Ureter (tissue), 1 donor: ENCODE data around the gene MELTF. TPM values are rescaled to one million over a fixed set of nuclear protein-coding genes. Genes with fewer than 3 reads are reported as not detected.

Source experiments
- DNase-seq: peaks from one replicate; pipeline ENCODE4 v3.0.0-alpha.2; 2020; ENCODE audit warnings: low spot score
- total RNA-seq: library from RNA; stranded (reverse); gene quantifications from one replicate; pipeline ENCODE4 v1.2.4, GENCODE V29; 2023
- donor health status: DM: yes; HTN: yes; CAD: no.

The MELTF gene
- total RNA-seq, 1 donor from 2014 or later, result 3.4 TPM

DNA sequence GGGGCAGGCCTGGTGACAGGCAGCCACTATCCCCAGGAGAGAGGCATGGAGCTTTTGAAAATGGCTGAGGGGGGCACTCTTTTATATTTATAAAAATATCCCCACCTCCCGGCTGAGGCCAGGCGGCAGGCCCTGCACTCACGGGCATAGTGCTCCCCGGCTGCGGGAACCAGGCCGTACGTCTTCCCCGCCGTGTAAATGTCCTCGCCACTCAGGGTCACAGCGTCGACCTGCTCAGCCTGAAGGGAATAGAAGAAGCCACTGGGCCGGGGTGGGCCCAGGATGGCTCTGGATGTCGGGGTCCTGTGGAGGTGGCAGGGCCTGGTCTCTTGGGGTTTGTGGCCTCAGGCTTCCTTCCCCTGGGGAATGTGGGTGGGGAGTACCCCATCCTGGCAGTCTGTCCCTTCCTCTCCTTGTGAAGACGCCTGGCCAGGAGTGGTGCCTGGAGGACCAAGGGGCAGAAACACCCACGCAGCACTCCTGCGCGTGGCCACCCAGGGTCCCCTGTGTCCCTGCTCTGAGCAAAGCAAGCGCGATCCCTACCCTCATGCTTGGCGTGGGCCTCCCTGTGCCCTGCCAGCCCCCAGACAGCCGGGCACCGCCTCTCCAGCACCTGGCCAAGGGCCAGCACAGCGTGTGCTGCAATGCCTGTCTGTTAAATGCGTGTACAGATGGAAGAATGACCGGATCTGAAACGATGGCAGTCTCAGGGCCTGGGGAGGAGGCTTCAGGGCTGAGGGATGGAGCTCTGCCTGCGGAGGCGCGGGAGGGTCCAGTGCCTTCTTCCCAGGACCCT, 18.9 kb downstream of the MELTF start:
- no peak for DNase-seq

DNA sequence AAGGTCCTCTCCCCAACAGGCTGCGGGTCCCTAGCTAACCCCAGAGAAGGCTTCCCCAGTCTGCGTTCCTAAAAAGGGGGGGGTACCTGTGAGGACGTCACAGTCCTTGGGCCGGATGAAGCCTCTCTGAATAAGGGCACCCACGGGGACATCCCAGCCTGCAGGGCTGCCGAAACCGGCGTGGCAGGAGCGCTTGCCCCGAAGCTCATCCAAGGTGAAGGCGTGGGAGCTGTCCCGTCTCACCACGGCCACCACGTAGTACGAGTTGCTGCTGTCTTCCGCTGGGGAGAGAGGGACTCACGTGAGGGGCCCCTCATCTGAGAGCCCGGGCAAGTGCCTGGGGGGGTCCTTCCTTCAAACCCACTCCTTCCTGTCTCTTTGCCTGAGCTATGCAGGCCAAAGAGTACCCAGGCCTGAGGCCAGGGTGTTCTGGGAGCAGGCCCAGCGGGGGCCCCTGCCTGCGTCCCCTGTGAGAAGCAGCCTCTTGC, 20.0 kb downstream of the MELTF start:
- no peak for DNase-seq

DNA sequence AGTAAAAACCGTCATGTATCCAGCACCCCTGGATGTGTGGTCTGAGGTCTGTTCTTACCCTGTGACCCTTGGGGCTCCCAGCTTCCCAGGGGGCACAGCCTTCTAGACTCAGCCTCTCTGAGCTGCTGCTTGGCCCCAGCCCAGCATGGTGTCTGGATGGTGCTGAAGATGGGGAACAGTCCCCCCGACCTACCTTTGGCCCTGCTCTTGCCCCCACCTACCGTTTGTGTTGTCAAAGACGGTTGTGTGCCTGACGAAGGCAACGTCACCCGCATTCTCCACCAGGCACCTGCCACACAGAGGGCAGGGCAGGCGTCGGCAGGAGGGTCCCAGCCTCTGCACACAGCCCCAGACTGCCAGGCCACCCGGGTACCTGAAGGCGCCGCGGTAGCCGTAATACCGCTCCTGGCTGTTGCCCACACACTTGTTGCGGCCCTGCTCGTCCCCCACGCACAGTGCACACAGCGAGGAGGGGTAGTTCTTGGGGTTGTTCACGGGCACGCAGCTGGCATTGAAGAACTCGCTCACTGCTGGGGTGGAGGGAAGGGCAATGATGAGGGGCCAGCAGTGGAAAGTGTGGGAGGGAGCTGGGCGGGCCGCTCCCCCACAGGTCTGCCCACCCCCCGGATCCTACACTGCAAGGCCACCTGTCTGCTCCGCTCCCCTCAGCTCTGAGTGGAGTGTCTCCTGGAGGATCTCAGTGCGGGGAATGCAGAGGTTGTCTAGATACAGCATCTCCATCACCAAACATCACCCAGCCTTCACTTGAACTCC, 21.0 kb downstream of the MELTF start:
- no peak for DNase-seq

DNA sequence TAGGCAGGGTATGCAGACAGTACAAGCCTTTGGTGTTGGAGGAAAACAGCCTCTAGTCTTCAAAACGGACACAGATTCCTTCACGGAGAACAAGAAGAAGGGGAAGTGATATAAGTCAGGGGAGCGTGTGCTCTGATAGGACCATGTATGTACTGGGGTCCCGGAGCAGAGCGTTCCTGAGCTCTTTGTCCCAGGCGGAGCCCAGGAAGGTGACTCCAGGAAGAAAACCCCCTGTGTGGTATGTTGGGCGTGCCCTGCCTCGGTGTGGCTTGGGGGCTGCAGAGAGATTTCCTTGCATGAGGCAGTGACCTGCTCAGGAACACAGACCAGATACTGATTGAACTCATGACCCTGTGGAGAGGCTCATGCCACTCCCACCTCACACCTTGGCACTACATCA, 21.7 kb downstream of the MELTF start:
- no peak for DNase-seq

DNA sequence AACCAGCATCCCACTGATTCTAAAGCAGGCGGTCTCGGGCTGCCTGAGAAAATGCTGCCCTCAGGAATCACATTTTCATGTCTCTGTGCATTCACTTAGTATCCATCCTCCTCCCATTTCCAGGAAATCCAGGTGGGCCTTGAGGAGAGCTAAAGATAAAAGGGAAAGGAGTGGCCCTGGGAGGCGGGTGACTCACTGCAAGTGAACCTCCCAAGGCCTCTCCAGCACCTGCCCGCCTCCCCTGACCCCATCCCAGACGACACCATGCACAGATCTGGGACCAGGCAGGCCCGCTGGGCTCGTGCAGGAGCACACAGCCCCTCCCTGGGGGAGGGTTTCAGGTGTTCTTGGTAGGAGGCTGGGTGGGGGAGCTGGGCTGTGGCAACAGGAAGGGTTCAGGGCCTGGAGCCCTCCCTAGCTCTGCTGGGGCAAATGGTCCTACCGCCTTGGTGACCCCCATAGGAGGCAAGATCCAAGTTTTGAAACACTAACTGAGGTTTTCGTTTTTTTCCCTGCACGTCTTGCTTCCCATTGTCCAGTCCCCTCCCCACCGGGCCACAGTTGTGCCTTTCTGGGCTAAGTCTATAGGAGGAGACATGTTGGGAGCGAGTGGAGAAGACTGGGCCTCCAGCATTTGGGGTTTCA, 22.2 kb downstream of the MELTF start:
- DNase-seq, result no peak

DNA sequence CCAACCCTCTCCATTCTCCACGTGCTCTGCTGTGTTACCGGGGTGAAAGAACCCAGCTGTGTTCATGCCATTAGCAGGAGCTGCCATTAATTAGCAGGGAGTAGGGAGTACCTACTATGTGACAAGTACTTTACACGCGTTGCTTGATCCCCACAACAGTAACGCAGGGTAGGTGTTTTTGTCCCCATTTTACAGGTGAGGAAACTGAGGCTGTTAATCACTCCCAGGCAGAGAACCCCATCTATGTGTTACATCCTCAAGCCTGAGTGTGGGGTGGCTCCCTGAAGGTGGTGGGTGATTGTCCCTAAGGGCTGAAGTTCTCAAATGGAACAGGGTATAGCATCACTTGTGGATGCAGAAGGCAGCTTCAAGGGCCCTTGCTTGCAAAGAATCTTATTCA, 22.8 kb downstream of the MELTF start:
- no peak for DNase-seq

DNA sequence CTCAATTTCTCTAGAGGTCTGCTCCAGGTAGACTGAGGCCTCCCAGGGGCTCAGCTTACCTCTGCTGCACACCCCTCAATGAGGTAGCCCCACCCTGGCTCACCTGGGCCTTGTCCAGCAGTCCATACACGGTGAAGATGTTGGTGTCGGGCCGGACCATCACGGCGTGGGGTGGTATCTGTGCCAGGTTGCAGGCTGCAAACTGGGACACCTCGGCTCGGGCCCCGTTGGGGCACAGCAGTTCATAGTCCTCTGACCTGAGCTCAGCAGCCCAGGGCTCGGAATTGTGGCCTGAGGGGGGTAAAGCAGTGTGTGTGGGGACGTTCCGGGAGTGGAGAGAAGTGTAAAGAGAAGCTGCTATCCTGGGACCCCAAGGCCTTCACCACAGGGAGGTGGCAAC, 23.2 kb downstream of the MELTF start:
- no peak for DNase-seq

DNA sequence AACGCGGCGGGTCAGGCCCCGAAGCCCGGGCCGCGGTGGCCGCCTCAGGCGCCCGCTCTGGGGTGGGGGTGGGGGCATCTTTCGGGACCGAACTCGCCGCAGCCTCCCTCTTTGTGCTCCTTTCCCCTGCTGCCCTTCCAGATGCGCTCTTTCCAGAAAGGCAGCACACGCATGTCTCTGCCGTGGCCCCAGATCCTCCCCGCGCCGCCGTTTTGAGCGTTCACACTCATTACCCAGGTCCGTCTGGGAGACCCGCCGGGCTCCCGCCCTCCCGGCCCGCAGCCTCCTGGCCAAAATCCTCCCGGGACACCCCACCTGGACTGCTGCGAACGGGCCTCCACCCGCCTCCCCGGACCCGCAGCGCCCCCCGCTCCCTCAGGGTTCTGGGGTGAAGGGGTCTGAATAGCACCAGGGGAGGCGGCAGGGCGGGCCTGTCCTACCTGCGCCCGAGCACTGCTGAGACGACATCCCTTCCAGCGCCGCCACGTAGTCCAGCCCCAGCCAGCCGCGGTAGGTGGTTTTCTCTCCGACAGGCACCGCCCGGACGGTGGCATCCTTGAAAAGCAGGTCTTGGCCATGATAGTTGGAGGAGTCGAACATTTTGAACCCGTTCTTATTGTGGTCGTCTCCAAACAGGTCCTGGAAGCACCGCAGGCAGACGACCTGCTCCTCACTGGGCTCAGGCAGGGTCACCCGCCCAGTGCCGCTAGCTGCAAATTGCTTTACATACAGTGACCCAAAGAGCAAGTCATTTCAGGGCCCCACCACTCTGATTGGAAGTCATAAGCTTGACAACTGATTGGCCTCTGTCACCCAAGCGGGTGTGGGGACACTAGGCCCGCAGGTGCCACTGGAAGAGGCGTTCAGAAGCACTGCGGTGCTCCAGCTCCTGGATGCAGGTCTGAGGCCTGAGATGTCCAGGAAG, 25.9 kb downstream of the MELTF start:
- DNase-seq, result no peak

DNA sequence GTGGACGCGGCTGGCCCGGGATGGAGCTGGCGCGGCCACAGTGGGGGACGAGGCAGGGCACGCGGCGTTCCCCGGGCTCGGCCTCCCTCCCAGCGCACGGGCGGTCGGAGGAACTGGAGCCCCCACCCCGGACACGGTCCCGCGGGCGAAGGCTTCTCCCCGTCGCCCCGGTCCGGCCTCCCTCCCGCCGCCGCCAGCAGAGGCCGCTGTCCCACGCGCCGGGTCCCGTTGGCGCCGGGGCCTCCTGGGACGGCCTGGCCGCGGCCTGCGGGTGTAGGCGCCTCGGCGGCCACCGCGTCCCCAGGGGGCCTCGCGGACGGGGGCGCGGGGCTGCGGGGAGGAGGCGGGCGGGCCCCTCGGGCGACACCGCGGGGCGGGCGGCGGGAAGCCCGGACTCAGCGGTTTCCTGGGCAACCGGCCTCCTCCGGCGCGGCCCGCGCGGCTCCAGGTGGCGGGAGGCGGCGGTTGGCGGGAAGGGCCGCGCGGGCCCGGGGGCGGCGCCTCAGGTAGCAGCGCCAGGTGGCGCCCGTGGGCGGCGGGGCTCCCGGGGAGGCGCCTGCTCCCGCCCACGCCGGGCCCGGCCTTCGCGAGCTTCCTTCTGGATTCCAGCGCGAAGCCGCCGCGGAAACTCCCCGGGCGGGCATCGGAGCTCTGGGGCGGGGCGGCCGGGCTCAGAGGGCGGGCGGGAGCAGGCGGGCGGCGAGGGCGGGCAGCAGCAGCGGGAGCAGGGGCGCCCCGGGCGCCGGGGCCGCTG, 26.7 kb downstream of the MELTF start:
- peak; percentile 84 for DNase-seq

DNA sequence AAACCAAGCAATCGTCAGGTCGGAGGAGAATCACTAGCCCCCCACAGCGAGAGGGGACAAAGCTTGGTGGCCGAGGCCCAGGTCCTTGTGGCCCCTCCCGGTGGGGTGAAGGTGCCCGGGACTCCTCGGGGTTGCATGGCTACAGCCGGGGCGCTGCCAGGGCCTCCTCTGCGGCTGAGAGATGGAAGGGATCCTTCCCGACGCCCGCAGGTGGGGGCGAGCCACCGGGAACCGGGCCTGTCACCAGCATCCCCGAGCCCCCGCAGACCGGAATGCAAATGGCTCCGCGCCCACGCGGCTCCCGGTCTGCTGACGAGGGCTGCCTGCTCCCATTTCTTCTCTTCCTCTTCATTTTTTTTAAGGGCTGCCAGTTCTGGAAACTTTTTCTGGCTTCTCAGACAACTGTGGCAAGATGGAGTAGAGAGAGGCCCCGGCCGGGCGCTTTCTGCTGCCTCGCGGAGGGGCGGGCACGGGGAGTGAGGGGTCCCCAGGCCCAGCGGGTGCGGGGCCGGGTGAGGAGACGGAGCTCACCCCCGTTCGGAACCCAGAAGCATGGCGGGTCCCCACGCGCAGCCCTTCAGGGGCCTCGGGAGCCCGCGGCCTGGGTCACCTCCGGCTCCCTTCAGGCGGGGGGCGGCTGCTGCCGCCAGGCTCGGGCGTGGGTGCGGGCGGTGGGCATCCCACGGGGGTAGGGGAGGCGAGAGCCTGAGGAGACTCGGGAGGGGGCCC, 27.5 kb downstream of the MELTF start:
- no peak for DNase-seq

DNA sequence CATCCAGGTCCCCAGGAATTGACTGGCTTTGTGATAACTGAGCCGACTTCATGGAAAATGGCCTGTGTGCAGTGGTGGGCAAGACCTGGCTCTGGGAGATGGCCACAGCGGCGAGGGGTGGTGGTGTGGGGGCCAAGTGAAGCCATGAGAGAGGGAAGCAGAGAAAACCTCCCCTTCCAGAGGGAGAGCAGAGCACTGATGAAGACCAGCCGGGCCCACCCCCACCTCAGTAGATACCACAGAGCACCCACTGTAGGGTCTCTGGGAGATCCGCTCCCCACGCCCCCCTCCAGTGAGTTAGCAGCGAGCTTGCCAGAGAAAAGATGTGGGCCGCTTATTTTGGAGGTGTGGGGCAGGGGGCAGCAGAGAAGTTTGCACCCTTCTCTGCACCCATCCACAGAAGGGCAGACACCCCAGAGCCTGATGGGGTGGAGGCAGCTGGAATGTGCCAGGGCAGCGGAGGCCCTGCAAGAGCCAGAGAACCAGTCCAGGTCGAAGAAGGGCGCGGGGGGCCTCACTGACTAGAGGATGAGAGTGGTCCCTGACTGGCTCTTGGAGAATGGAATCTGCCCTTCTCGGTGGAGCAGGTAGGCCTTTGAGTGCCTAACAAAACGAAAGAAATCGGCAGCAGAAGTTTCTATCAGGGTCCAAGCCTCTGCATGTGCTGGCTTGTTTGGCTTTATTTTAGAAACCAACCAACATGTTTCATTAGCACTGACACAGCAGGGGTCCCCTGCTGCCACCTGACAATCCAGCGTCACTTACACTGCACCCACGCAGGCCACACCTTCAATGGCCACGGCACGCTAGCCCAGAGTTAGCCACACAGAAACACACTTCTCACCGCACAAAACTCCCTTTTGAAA, 28.3 kb downstream of the MELTF start:
- peak; percentile 67 for DNase-seq

DNA sequence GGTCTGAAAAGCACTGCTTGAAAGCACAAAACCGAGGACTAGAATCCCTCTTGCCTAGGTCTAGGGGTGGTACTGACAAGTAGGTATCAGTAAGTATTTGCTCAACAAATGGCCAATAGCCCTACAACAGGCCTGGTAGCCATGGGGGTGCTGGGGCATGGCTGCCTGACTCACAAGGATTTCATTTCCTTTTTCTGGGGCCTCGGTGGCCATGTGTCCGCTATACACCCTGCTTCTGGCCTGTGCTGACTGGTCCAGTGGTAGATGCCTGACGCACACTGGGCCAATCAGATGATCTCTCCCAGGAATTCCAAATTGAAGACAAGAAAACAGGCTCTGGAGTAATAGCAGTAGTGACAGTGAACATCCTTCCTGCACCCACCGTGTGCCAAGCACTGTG, 29.4 kb downstream of the MELTF start:
- DNase-seq, result no peak

DNA sequence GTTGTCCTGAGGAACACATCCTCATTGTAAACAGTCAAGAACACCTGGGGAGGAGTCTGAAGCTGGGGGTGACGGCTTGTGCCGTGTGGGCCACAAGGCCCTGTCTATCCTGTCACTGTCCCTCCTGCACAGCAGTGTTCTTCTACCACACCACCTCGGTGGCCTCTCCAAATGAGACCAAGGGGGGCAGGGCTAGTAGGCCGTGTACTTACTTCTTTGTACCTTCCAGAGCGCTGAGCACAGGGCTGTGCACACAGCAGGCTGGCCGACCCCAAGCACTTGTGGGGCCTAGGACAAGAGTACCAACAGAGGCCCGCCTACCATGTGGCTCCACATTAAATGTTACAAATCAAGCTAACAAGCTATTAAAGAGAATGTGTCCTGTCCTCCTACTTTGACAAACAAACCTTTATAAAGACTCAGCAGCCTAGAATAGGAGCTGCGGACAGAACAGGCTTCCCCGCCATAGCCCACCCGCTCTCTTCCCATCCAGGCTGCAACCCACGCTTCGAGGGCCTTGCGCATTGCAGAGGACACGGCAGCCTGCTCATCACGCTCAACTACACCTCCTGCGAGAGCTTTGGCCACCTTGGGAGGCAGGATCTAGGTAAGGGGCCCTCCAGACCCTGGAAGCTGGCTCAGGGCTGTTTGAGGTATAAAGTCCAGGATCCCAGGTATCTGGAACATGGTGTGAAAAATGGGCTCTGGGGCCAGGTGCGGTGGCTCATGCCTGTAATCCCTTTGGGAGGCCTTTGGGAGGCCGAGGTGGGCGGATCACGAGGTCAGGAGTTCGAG, 30.5 kb downstream of the MELTF start:
- no peak for DNase-seq

DNA sequence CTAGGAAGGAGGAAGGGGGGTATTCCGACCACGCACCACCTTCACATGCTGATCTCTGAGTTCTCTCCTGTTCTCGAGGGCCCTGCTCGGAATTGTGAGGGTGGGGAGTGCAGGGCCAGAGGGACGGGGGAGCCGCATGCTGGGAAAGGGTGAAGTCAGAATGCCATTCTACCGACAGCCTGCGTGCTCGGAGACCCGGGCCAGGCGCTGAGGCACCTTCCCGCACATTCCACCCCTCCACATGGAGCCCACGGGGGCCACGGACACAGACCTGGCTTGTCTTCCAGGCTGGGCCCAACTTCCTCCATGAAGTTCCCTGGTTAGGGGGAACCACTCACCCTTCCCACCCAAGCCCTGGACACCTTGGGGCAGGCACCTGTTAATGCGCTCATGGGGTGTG, 32.3 kb downstream of the MELTF start:
- DNase-seq, result no peak

DNA sequence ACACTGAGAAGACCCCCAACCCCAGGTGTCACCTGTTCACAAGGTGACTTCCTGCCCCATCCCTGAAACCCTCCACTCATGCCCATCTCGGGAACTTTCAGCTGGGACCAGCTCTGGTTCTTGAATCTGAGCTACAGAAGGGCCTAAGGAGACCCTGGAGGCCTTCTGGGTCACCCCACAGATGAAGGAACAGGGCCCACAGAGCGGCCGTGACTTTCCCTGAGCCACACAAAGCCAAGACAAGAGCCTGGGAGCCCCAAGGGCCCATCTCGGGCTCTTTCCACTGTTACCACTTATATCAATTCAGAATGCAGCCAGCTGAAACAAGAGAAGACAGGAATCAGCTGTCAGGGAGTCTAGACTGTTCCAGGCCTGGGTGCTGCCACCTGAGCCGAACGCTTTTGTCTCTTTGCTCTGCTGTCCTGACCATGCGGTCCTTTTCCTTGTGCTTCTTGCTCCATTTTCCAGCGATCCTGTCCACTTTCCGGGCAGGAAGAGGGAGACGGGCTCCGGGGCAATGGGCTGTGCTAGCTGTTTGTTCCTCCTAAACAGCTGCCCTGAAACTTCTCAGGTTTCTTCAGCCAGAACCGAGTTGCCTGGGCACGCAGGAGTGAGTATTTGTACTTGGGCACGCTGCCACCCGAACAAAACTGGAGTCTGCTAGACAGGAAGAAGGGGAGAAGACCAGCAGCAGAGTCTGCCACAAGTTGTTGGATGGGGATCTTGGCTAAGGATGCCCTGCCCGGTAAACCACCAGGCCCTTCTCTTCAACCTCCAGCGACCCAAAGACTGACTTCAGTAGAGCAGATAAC, 33.0 kb downstream of the MELTF start:
- DNase-seq, result peak; percentile 81

DNA sequence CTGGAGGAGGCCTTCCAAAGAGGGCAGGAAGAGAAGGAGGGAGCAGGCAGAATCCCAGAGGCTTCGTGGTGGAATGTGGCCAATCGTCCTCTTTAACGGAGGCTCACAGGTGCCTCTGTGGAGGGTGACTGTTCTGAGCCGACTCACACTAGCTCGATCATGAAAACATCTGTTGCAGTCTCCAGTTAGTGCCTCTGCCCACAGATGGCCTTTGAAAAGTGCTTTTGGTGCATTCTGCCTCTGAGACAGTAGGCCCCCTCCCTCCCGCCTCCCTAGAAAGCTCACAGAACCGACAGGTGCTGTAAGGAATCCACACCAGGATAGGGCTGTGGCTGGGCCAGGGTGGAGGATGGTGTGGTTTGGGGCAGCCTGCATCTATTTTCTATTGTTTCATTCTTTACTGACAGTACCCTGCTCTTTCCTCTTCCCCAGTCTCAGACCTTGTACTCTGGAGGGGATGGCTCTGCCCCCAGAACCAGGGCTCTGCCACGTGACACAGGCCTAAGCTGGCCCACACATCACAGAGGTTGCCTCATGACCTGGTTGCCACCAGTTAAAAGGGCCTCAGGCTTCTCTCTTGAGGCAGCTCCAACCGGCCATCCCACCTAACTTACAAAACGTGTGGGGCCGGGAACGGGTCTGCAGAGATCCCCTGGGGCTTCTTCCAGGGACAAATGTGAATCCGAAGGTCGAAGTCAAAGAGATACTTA, 33.8 kb downstream of the MELTF start:
- no peak for DNase-seq

DNA sequence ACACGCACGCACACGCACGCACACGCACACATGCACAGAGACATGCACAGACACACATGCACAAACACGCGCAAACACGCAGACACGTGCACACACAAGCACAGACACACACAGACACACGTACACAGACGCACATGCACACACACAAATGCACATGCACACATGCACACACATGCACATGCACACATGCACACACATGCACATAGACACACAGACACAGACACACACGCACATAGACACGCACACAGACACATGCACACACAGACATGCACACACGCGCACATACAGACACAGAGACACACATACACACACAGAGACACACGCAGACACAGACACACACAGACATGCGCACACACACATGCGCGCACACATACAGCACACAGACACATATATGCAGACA, 34.6 kb downstream of the MELTF start:
- DNase-seq, result no peak
